Astrocyte of the hippocampus (primary cell): ENCODE measurements around the gene RARS1.
"Not testable (repeated sequence)": the region's sequence is repeated elsewhere in the genome, so short reads cannot be mapped to it uniquely, and the experiment has no call there.

Experiments
- DNase-seq: peaks from one replicate; pipeline ENCODE4 v3.0.0; 2011; ENCODE audit warnings: low read depth, low spot score

Gene RARS1

GRCh38 chr5:168480601-168481000 lies 5.7 kb upstream of the RARS1 start:
- DNase-seq, result no peak

GRCh38 chr5:168481330-168481788 lies 4.9 kb upstream of the RARS1 start:
- peak; percentile 42 for DNase-seq

- no peak for DNase-seq
These were observed 3.9 kb upstream of the RARS1 start for GRCh38 chr5:168482361-168482760.

- DNase-seq, result no peak
These were observed 2.8 kb downstream of the RARS1 start for GRCh38 chr5:168489059-168489458.

- no peak for DNase-seq
These were observed 7.8 kb downstream of the RARS1 start for GRCh38 chr5:168494057-168494555.

- no peak for DNase-seq
These were observed 16.4 kb downstream of the RARS1 start for GRCh38 chr5:168502563-168503237.

GRCh38 chr5:168513861-168514428 lies 27.7 kb downstream of the RARS1 start:
- DNase-seq, result no peak

GRCh38 chr5:168525856-168526255 lies 39.6 kb downstream of the RARS1 start:
- DNase-seq, result no peak

GRCh38 chr5:168527756-168528295 lies 41.6 kb downstream of the RARS1 start:
- DNase-seq, result no peak

GRCh38 chr5:168528521-168529373 lies 42.5 kb downstream of the RARS1 start, which contains the start of gene FBLL1:
TSS of gene FBLL1 (plus strand) at chr5:168529305. CDS start at chr5:168529505, 200 bp downstream.
- peak; percentile 64 for DNase-seq

GRCh38 chr5:168529374-168530234 lies 43.3 kb downstream of the RARS1 start:
- DNase-seq, result peak; percentile 46

- peak; percentile 51 for DNase-seq
These were observed 44.4 kb downstream of the RARS1 start for GRCh38 chr5:168530621-168531150.

- DNase-seq, result no peak
These were observed 44.9 kb downstream of the RARS1 start for GRCh38 chr5:168531191-168531590.

- no peak for DNase-seq
These were observed 46.0 kb downstream of the RARS1 start for GRCh38 chr5:168531987-168532864.

GRCh38 chr5:168534351-168534750 lies 48.1 kb downstream of the RARS1 start:
- not testable (repeated sequence) for DNase-seq

- no peak for DNase-seq
These were observed 50.9 kb downstream of the RARS1 start for GRCh38 chr5:168537176-168537575.

- DNase-seq, result no peak
These were observed 63.3 kb downstream of the RARS1 start for GRCh38 chr5:168549554-168549953.

- no peak for DNase-seq
These were observed 64.4 kb downstream of the RARS1 start for GRCh38 chr5:168550656-168551055.

GRCh38 chr5:168552146-168552545 lies 65.9 kb downstream of the RARS1 start:
- DNase-seq, result peak; percentile 86
